Body of pancreas (tissue), 4 donors: ENCODE measurements around the gene PIAS3.

Source experiments
- CTCF ChIP-seq, 7 experiments: fragments of 450-650 bp in 4 of 7; fragments of 200-600 bp in 3 of 7; sonication (generic) in 3 of 7; IDR thresholded peaks; one replicate each; pipeline ENCODE4 v1.5.1; 2016 to 2019; ENCODE audit warnings: antibody characterized with exemption in 7 of 7
- POLR2A ChIP-seq, 3 donors: fragments of 450-650 bp; IDR thresholded peaks; one replicate each; pipeline ENCODE4 v1.6.1; 2016; ENCODE audit warnings: antibody characterized with exemption in 3 of 3, mild to moderate bottlenecking in 2 of 3

- TF ChIP-seq POLR2A (IDR thresholded peaks at IDR 0.05) (no peak), CTCF (IDR thresholded peaks at IDR 0.05) (no peak)
Observed at GRCh38 chr1:145826030-145826429, 32.9 kb downstream of the PIAS3 start.
